WTC11 (cell line): ENCODE measurements around the gene TBCEL. TPM values are rescaled to one million over a fixed set of nuclear protein-coding genes. Genes with fewer than 3 reads are reported as not detected.

Experiments
- ATAC-seq: fragments of 200-7000 bp; cut with Tn5 transposase; 2 replicates; pipeline ENCODE4 v1.10.0; 2021; ENCODE audit warnings: mild to moderate bottlenecking, moderate library complexity
- CTCF ChIA-PET: fragments of 300-600 bp; sonication (Branson Sonifier 250); formaldehyde crosslinking; loops from one replicate; lab custom pipeline; 2021; ENCODE audit warnings: antibody characterized with exemption; lab: Charles Lee
- POLR2A ChIA-PET: fragments of 350-600 bp; sonication (Branson Sonifier 250); formaldehyde crosslinking; loops from one replicate; lab custom pipeline; 2021; ENCODE audit warnings: antibody characterized with exemption; lab: Charles Lee
- DNase-seq: peaks from one replicate; pipeline ENCODE4 v3.0.0; 2021; ENCODE audit warnings: low spot score
- H3K27ac Mint-ChIP-seq: 2 replicates; pipeline ENCODE4 v1.8.0; 2021; ENCODE audit warnings: mixed read lengths
- H3K27me3 Mint-ChIP-seq: 2 replicates; pipeline ENCODE4 v1.8.0; 2021; ENCODE audit warnings: low read depth, mild to moderate bottlenecking, moderate library complexity, mixed read lengths
- H3K36me3 Mint-ChIP-seq: 2 replicates; pipeline ENCODE4 v1.8.0; 2021; ENCODE audit warnings: mixed read lengths
- H3K4me1 Mint-ChIP-seq: 2 replicates; pipeline ENCODE4 v1.8.0; 2022; ENCODE audit warnings: mixed read lengths
- H3K4me3 Mint-ChIP-seq: 2 replicates; pipeline ENCODE4 v1.8.0; 2021; ENCODE audit warnings: mild to moderate bottlenecking, moderate library complexity, mixed read lengths
- H3K9me3 Mint-ChIP-seq: 2 replicates; pipeline ENCODE4 v1.8.0; 2021; ENCODE audit warnings: mixed read lengths
- EMX1 ChIP-seq: fragments of 250-450 bp; sonication (Bioruptor Pico); IDR thresholded peaks from 2 replicates; pipeline ENCODE4 v1.8.0; 2021; ENCODE audit warnings: mild to moderate bottlenecking
- ETV6 ChIP-seq: sonication (generic); formaldehyde crosslinking; IDR thresholded peaks from 2 replicates; pipeline ENCODE4 v1.8.1; 2022; ENCODE audit warnings: mild to moderate bottlenecking, missing genetic modification reagents
- GABPB1 ChIP-seq: sonication (generic); formaldehyde crosslinking; IDR thresholded peaks from 2 replicates; pipeline ENCODE4 v1.8.1; 2023; ENCODE audit warnings: mild to moderate bottlenecking, missing genetic modification reagents
- HMGA2 ChIP-seq: fragments of 250-450 bp; sonication (Bioruptor Pico); IDR thresholded peaks from 2 replicates; pipeline ENCODE4 v1.4.0; 2021; ENCODE audit warnings: mild to moderate bottlenecking, moderate library complexity
- MXD4 ChIP-seq: fragments of 250-450 bp; sonication (Bioruptor Pico); IDR thresholded peaks from 2 replicates; pipeline ENCODE4 v1.8.0; 2021; ENCODE audit warnings: mild to moderate bottlenecking, moderate library complexity, borderline replicate concordance
- MYBL2 ChIP-seq: sonication (generic); formaldehyde crosslinking; IDR thresholded peaks from 2 replicates; pipeline ENCODE4 v1.8.1; 2023; ENCODE audit warnings: mild to moderate bottlenecking, moderate library complexity, missing genetic modification reagents
- NFE2L1 ChIP-seq: sonication (generic); formaldehyde crosslinking; IDR thresholded peaks from 2 replicates; pipeline ENCODE4 v1.8.1; 2023; ENCODE audit warnings: missing genetic modification reagents
- NR1H2 ChIP-seq: sonication (generic); formaldehyde crosslinking; IDR thresholded peaks from 2 replicates; pipeline ENCODE4 v1.9.0; 2021; ENCODE audit warnings: mild to moderate bottlenecking, moderate library complexity, missing genetic modification reagents
- NR2C2 ChIP-seq: sonication (generic); formaldehyde crosslinking; IDR thresholded peaks from 2 replicates; pipeline ENCODE4 v1.8.0; 2022; ENCODE audit warnings: mild to moderate bottlenecking, missing genetic modification reagents
- OVOL2 ChIP-seq: fragments of 250-450 bp; sonication (Bioruptor Pico); IDR thresholded peaks from 2 replicates; pipeline ENCODE4 v1.9.0; 2021; ENCODE audit warnings: mild to moderate bottlenecking, borderline replicate concordance
- SMAD4 ChIP-seq: sonication (generic); formaldehyde crosslinking; IDR thresholded peaks from 2 replicates; pipeline ENCODE4 v1.8.0; 2022; ENCODE audit warnings: mild to moderate bottlenecking, missing genetic modification reagents
- ZNF121 ChIP-seq: sonication (generic); formaldehyde crosslinking; IDR thresholded peaks from 2 replicates; pipeline ENCODE4 v1.8.0; 2023; ENCODE audit warnings: missing genetic modification reagents
- ZNF416 ChIP-seq: fragments of 250-450 bp; sonication (Bioruptor Pico); IDR thresholded peaks from 2 replicates; pipeline ENCODE4 v1.9.0; 2021; ENCODE audit warnings: mild to moderate bottlenecking, inconsistent platforms
- ZNF423 ChIP-seq: fragments of 250-450 bp; sonication (Bioruptor Pico); IDR thresholded peaks from 2 replicates; pipeline ENCODE4 v2.1.2; 2022; ENCODE audit warnings: mild to moderate bottlenecking, moderate library complexity
- total RNA-seq: library from RNA; stranded (reverse); gene quantifications from 3 replicates; pipeline ENCODE4 v1.2.3, GENCODE V29; 2021
- TF ChIP-seq, protein P1 (sequence below): sonication (generic); formaldehyde crosslinking; IDR thresholded peaks from 2 replicates; pipeline ENCODE4 v1.8.0; 2022; ENCODE audit warnings: missing genetic modification reagents
- TF ChIP-seq, protein P2 (sequence below): sonication (generic); formaldehyde crosslinking; IDR thresholded peaks from 2 replicates; pipeline ENCODE4 v1.8.1; 2022; ENCODE audit warnings: mild to moderate bottlenecking, moderate library complexity, missing genetic modification reagents
- TF ChIP-seq, protein P3 (sequence below): sonication (generic); formaldehyde crosslinking; IDR thresholded peaks from 2 replicates; pipeline ENCODE4 v1.8.0; 2022; ENCODE audit warnings: mild to moderate bottlenecking, missing genetic modification reagents
- TF ChIP-seq, protein P4 (sequence below): sonication (generic); formaldehyde crosslinking; IDR thresholded peaks from 2 replicates; pipeline ENCODE4 v1.8.0; 2022; ENCODE audit warnings: mild to moderate bottlenecking, missing genetic modification reagents

TBCEL gene
- total RNA-seq, 1 experiment from 2014 or later, result 9.5 TPM

DNA sequence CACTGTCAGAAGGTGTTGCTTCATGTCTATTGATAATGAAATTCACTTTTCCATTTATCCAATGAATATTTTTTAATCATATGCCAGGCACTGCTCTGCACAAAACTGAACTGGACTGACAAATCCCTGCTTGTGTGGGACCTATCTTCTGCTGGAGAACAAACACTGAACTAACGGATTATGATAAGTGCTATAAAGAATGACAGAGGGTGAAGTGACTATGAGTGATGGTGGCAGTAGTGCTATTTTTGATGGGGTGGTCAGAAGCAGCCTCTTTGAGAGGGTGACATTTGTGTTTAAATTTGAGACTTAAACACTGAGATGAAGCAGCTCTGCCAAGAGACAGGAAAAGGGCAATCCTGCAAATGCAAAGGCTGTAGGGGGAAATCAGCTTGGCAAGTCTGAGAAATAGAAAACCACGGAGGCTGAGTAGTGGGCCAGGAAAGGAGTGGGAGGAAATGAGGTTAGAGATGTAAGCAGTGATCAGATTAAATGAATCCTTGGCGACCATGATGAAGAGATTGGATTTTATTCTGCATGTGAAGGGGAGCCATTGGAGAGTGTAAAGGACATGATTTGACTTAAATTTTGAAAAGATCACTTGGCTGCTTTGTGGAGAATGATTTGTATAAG is 6.0 kb downstream of the TBCEL start:
- H3K27ac Mint-ChIP-seq, result peak overlapping the region; percentile 13; the same call in 1 of the 2 replicates
- H3K4me3 Mint-ChIP-seq, result no peak overlapping the region
- no peak for ATAC-seq
- no peaks in the 10 kb centered on the region for H3K27me3 Mint-ChIP-seq
- ChIA-PET POLR2A (interaction anchor here (0.6 kb wide), 1 partner anchor 19 kb away, joined by 4 read pairs; no protein-coding TSS in a partner anchor), CTCF (interaction anchor here (0.9 kb wide), 1 partner anchor 165 kb away, joined by 3 read pairs; no protein-coding TSS in a partner anchor)
- H3K9me3 Mint-ChIP-seq, result no peaks in the 10 kb centered on the region
- DNase-seq, result no peak
- no peaks in the 10 kb centered on the region for H3K36me3 Mint-ChIP-seq
- H3K4me1 Mint-ChIP-seq, result peaks cover 7% of the 10 kb centered on the region
- no peak for TF ChIP-seq HMGA2
- TF ChIP-seq, protein P1, sequence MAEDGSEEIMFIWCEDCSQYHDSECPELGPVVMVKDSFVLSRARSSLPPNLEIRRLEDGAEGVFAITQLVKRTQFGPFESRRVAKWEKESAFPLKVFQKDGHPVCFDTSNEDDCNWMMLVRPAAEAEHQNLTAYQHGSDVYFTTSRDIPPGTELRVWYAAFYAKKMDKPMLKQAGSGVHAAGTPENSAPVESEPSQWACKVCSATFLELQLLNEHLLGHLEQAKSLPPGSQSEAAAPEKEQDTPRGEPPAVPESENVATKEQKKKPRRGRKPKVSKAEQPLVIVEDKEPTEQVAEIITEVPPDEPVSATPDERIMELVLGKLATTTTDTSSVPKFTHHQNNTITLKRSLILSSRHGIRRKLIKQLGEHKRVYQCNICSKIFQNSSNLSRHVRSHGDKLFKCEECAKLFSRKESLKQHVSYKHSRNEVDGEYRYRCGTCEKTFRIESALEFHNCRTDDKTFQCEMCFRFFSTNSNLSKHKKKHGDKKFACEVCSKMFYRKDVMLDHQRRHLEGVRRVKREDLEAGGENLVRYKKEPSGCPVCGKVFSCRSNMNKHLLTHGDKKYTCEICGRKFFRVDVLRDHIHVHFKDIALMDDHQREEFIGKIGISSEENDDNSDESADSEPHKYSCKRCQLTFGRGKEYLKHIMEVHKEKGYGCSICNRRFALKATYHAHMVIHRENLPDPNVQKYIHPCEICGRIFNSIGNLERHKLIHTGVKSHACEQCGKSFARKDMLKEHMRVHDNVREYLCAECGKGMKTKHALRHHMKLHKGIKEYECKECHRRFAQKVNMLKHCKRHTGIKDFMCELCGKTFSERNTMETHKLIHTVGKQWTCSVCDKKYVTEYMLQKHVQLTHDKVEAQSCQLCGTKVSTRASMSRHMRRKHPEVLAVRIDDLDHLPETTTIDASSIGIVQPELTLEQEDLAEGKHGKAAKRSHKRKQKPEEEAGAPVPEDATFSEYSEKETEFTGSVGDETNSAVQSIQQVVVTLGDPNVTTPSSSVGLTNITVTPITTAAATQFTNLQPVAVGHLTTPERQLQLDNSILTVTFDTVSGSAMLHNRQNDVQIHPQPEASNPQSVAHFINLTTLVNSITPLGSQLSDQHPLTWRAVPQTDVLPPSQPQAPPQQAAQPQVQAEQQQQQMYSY (CRISPR knock-in tag), result no peak
- TF ChIP-seq EMX1 (CRISPR knock-in tag), result no peak
- TF ChIP-seq ZNF121, result no peak
- TF ChIP-seq NFE2L1, result no peak
- no peak for TF ChIP-seq GABPB1 (CRISPR knock-in tag)
- no peak for TF ChIP-seq NR2C2 (CRISPR knock-in tag)
- no peak for TF ChIP-seq ZNF423
- TF ChIP-seq, protein P2, sequence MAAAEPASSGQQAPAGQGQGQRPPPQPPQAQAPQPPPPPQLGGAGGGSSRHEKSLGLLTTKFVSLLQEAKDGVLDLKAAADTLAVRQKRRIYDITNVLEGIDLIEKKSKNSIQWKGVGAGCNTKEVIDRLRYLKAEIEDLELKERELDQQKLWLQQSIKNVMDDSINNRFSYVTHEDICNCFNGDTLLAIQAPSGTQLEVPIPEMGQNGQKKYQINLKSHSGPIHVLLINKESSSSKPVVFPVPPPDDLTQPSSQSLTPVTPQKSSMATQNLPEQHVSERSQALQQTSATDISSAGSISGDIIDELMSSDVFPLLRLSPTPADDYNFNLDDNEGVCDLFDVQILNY, result no peak
- TF ChIP-seq OVOL2 (CRISPR knock-in tag), result no peak

DNA sequence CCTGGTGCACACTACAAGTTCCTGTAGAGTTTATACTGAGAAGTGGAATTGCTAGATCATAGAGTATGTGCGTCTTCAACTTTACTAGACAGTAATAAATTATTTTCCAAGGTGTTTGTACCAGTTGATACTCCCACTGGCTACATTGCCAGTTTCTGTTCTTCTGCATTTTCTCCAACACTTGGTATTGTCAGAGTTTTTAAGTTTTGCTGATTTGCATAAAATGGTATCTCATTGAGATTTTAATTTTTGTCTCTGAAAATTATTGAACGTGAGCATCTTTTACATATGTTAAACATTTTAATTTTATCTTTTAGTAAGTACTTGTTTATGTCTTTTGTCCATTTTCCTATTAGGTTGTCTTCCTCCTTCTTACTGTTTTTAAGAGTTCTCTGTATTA is 7.3 kb downstream of the TBCEL start:
- Mint-ChIP-seq H3K4me3 (no peak overlapping the region), H3K36me3 (no peaks in the 10 kb centered on the region), H3K27me3 (no peaks in the 10 kb centered on the region), H3K4me1 (peaks cover 12% of the 10 kb centered on the region), H3K9me3 (no peaks in the 10 kb centered on the region), H3K27ac (no peak overlapping the region)
- ATAC-seq (no peak), DNase-seq (no peak)
- ChIA-PET CTCF (no interaction called here), POLR2A (no interaction called here)
- TF ChIP-seq ZNF416 (CRISPR knock-in tag) (no peak), MYBL2 (CRISPR knock-in tag) (no peak), SMAD4 (no peak), MXD4 (CRISPR knock-in tag) (no peak), NR1H2 (CRISPR knock-in tag) (no peak), ETV6 (CRISPR knock-in tag) (no peak), NR2C2 (CRISPR knock-in tag) (no peak)
- TF ChIP-seq, protein P3, sequence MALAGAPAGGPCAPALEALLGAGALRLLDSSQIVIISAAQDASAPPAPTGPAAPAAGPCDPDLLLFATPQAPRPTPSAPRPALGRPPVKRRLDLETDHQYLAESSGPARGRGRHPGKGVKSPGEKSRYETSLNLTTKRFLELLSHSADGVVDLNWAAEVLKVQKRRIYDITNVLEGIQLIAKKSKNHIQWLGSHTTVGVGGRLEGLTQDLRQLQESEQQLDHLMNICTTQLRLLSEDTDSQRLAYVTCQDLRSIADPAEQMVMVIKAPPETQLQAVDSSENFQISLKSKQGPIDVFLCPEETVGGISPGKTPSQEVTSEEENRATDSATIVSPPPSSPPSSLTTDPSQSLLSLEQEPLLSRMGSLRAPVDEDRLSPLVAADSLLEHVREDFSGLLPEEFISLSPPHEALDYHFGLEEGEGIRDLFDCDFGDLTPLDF, result no peak
- TF ChIP-seq, protein P4, sequence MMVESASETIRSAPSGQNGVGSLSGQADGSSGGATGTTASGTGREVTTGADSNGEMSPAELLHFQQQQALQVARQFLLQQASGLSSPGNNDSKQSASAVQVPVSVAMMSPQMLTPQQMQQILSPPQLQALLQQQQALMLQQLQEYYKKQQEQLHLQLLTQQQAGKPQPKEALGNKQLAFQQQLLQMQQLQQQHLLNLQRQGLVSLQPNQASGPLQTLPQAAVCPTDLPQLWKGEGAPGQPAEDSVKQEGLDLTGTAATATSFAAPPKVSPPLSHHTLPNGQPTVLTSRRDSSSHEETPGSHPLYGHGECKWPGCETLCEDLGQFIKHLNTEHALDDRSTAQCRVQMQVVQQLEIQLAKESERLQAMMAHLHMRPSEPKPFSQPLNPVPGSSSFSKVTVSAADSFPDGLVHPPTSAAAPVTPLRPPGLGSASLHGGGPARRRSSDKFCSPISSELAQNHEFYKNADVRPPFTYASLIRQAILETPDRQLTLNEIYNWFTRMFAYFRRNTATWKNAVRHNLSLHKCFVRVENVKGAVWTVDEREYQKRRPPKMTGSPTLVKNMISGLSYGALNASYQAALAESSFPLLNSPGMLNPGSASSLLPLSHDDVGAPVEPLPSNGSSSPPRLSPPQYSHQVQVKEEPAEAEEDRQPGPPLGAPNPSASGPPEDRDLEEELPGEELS (CRISPR knock-in tag), result no peak
- TF ChIP-seq, protein P1 (CRISPR knock-in tag), result no peak
